Activated CD4-positive, alpha-beta T cell treated with anti-CD3 and anti-CD28 coated beads for 24 hours (primary cell): Measurements from ENCODE around the gene SYNPO2L.
"Not testable (repeated sequence)": the region's sequence is repeated elsewhere in the genome, so short reads cannot be mapped to it uniquely, and the experiment has no call there.

ENCODE experiments used
- DNase-seq, 2 donors: peaks; one replicate each; pipeline ENCODE4 v3.0.0-alpha.2; 2020; ENCODE audit warnings: low read depth in 2 of 2

Gene SYNPO2L

GRCh38 chr10:73617143-73617542, 38.7 kb downstream of the SYNPO2L start:
- DNase-seq: not testable (repeated sequence)

- no peak for DNase-seq
Observed at GRCh38 chr10:73614720-73615119, 41.1 kb downstream of the SYNPO2L start.

GRCh38 chr10:73609116-73609515, 46.7 kb downstream of the SYNPO2L start:
- no peak for DNase-seq

- DNase-seq: no peak
Observed at GRCh38 chr10:73601486-73601921, 54.3 kb downstream of the SYNPO2L start.

GRCh38 chr10:73597346-73597745, 58.5 kb downstream of the SYNPO2L start:
- DNase-seq: no peak
